HepG2 (cell line): ENCODE data around the gene AMOTL2. TPM values are rescaled to one million over a fixed set of nuclear protein-coding genes. Genes with fewer than 3 reads are reported as not detected.

ENCODE experiments used
- ARNTL ChIP-seq: sonication (generic); formaldehyde crosslinking; IDR thresholded peaks from 2 replicates; pipeline ENCODE4 v1.4.0; 2020; ENCODE audit warnings: mild to moderate bottlenecking, missing genetic modification reagents
- BATF2 ChIP-seq: sonication (generic); formaldehyde crosslinking; IDR thresholded peaks from 2 replicates; pipeline ENCODE4 v1.8.0; 2022; ENCODE audit warnings: mild to moderate bottlenecking, missing genetic modification reagents, moderate library complexity
- CSRNP2 ChIP-seq: sonication (generic); formaldehyde crosslinking; conservative IDR thresholded peaks from 2 replicates; pipeline ENCODE4 v1.8.0; 2022; ENCODE audit warnings: low read depth, missing genetic modification reagents
- GATAD2A ChIP-seq: IDR thresholded peaks from 2 replicates; pipeline ENCODE4 v1.6.1; 2016
- GZF1 ChIP-seq: sonication (generic); formaldehyde crosslinking; IDR thresholded peaks from 2 replicates; pipeline ENCODE4 v1.5.1; 2020; ENCODE audit warnings: mild to moderate bottlenecking, missing genetic modification reagents
- HDAC6 ChIP-seq: fragments of 200-600 bp; sonication (generic); IDR thresholded peaks from 2 replicates; pipeline ENCODE4 v1.7.0; 2017; ENCODE audit warnings: mild to moderate bottlenecking, antibody characterized with exemption, low read length, low read depth
- HOXA3 ChIP-seq: sonication (generic); formaldehyde crosslinking; IDR thresholded peaks from 2 replicates; pipeline ENCODE4 v1.5.0; 2020; ENCODE audit warnings: missing genetic modification reagents
- RCOR2 ChIP-seq: IDR thresholded peaks from 2 replicates; pipeline ENCODE4 v1.6.1; 2016; ENCODE audit warnings: missing biosample characterization, missing genetic modification reagents
- SP4 ChIP-seq: sonication (generic); formaldehyde crosslinking; IDR thresholded peaks from 2 replicates; pipeline ENCODE4 v1.8.1; 2023; ENCODE audit warnings: mild to moderate bottlenecking, missing genetic modification reagents
- SP5 ChIP-seq: IDR thresholded peaks from 2 replicates; pipeline ENCODE4 v1.6.1; 2016; ENCODE audit warnings: low read depth, borderline replicate concordance
- SRSF1 ChIP-seq: fragments of 200-400 bp; formaldehyde crosslinking; optimal IDR thresholded peaks from 2 replicates; pipeline ENCODE3; 2017; ENCODE audit warnings: mild to moderate bottlenecking, low read depth, low read length, moderate library complexity
- ZBTB46 ChIP-seq: sonication (generic); formaldehyde crosslinking; IDR thresholded peaks from 2 replicates; pipeline ENCODE4 v1.4.0; 2020; ENCODE audit warnings: mild to moderate bottlenecking, missing genetic modification reagents, borderline replicate concordance
- ZFP36L1 ChIP-seq: sonication (generic); formaldehyde crosslinking; IDR thresholded peaks from 2 replicates; pipeline ENCODE4 v1.8.0; 2022; ENCODE audit warnings: mild to moderate bottlenecking, missing genetic modification reagents, moderate library complexity
- ZFY ChIP-seq: sonication (generic); formaldehyde crosslinking; IDR thresholded peaks from 2 replicates; pipeline ENCODE4 v1.4.0; 2020; ENCODE audit warnings: missing genetic modification reagents
- ZKSCAN5 ChIP-seq: sonication (generic); formaldehyde crosslinking; IDR thresholded peaks from 2 replicates; pipeline ENCODE4 v1.5.1; 2020; ENCODE audit warnings: mild to moderate bottlenecking, missing genetic modification reagents
- ZNF207 ChIP-seq: fragments of 450-650 bp; IDR thresholded peaks from 2 replicates; pipeline ENCODE4 v1.6.1; 2016; ENCODE audit warnings: antibody characterized with exemption, borderline replicate concordance
- ZNF354B ChIP-seq: sonication (generic); formaldehyde crosslinking; IDR thresholded peaks from 2 replicates; pipeline ENCODE4 v1.8.0; 2022; ENCODE audit warnings: mild to moderate bottlenecking, missing genetic modification reagents
- ZNF468 ChIP-seq: sonication (generic); formaldehyde crosslinking; IDR thresholded peaks from 2 replicates; pipeline ENCODE4 v1.8.0; 2022; ENCODE audit warnings: mild to moderate bottlenecking, moderate library complexity, missing genetic modification reagents
- ZNF605 ChIP-seq: sonication (generic); formaldehyde crosslinking; IDR thresholded peaks from 2 replicates; pipeline ENCODE4 v1.8.0; 2022; ENCODE audit warnings: mild to moderate bottlenecking, missing genetic modification reagents
- ZNF629 ChIP-seq: sonication (generic); formaldehyde crosslinking; conservative IDR thresholded peaks from 2 replicates; pipeline ENCODE4 v1.5.0; 2020; ENCODE audit warnings: missing genetic modification reagents
- ZNF687 ChIP-seq: sonication (generic); formaldehyde crosslinking; IDR thresholded peaks from 2 replicates; pipeline ENCODE4 v1.5.1; 2020; ENCODE audit warnings: mild to moderate bottlenecking, missing genetic modification reagents, moderate library complexity
- ZNF766 ChIP-seq: sonication (generic); formaldehyde crosslinking; IDR thresholded peaks from 2 replicates; pipeline ENCODE4 v1.5.0; 2020; ENCODE audit warnings: missing genetic modification reagents, borderline replicate concordance
- ZNF775 ChIP-seq: sonication (generic); formaldehyde crosslinking; IDR thresholded peaks from 2 replicates; pipeline ENCODE4 v1.4.0; 2020; ENCODE audit warnings: missing genetic modification reagents, mild to moderate bottlenecking, moderate library complexity, borderline replicate concordance
- ZNF777 ChIP-seq: sonication (generic); formaldehyde crosslinking; IDR thresholded peaks from 2 replicates; pipeline ENCODE4 v1.4.0; 2020; ENCODE audit warnings: missing genetic modification reagents
- ZSCAN25 ChIP-seq: sonication (generic); formaldehyde crosslinking; IDR thresholded peaks from 2 replicates; pipeline ENCODE4 v1.8.0; 2022; ENCODE audit warnings: mild to moderate bottlenecking, missing genetic modification reagents
- polyA plus RNA-seq, 8 experiments: library from polyadenylated mRNA; depleted of rRNA in 3 of 8; stranded (reverse) in 7 of 8; unstranded in 1 of 8; fragments of >200 nt; fragmentation: Illumina TruSeq in 4 of 8; extraction: Trizol in 4 of 8; gene quantifications; 2 replicates each; pipeline versions ENCODE4 v1.2.1 to v1.2.3, GENCODE V29; 2011 to 2016; ENCODE audit warnings: low read depth in 4 of 8, missing spikeins in 1 of 8, mixed read lengths in 1 of 8; ENCODE audit not compliant: insufficient read depth in 1 of 8
- total RNA-seq, 5 experiments: library from RNA; depleted of rRNA; stranded (reverse); fragments of >200 nt; fragmentation: Illumina TruSeq; extraction: Trizol; gene quantifications; 2 replicates each; pipeline ENCODE4 v1.2.3, GENCODE V29; 2016; ENCODE audit warnings: low read depth in 1 of 5

AMOTL2 gene
- total and polyA plus RNA-seq, 2 of the 13 experiments (the other 11 are each of a cell fraction or from before 2014, with no cell fraction given) = 17.3 to 18.5 TPM

GRCh38 chr3:134308350-134308891 is 65.8 kb downstream of the AMOTL2 start (continued):
- TF ChIP-seq SP5 (peak; percentile 51; the same call in 1 of the 2 replicates), ZNF354B (CRISPR knock-in tag) (no peak), BATF2 (CRISPR knock-in tag) (no peak), ZFP36L1 (CRISPR knock-in tag) (no peak), GATAD2A (CRISPR knock-in tag) (peak; percentile 50; the same call in 1 of the 2 replicates), ZNF605 (no peak), ZNF777 (0 out of 2 replicates have a peak, but pooled peaks have one; percentile 17), SRSF1 (no peak), ZNF629 (no peak), ZNF775 (no peak), CSRNP2 (no peak), HDAC6 (no peak), ZNF687 (peak; percentile 55), RCOR2 (CRISPR knock-in tag) (no peak), ZNF468 (CRISPR knock-in tag) (no peak), ARNTL (CRISPR knock-in tag) (no peak), ZKSCAN5 (no peak), ZBTB46 (CRISPR knock-in tag) (no peak), ZFY (CRISPR knock-in tag) (no peak; the same call in 1 of the 2 replicates), ZNF766 (CRISPR knock-in tag) (no peak), GZF1 (CRISPR knock-in tag) (no peak), SP4 (CRISPR knock-in tag) (no peak), ZSCAN25 (CRISPR knock-in tag) (peak; percentile 99), ZNF207 (no peak), HOXA3 (CRISPR knock-in tag) (peak; percentile 39; the same call in 1 of the 2 replicates)
